ENCODE data around the gene PET100. TPM values are rescaled to one million over a fixed set of nuclear protein-coding genes. Genes with fewer than 3 reads are reported as not detected.

The PET100 gene
- total RNA-seq, 2 donors from 2014 or later: 149 to 182 TPM

DNA sequence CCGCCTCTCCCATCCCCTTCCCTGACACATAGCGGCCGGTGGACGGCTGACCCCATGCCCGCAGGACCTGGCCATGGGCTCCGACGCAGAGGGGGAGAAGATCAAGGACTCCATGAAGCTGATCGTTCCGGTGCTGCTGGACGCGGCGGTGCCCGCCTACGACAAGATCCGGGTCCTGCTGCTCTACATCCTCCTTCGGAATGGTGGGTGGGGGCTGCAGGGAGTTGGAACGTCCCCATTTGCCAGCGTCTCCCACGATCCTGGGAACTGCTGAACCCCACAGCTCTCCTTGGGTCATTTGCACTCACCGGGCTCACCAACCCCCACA lies 14.9 kb downstream of the PET100 start:
- H3K9me3 Mint-ChIP-seq: peaks cover 2% of the 10 kb centered on the region
- H3K9ac ChIP-seq (ENCODE audit: extremely low read depth, low read length, poor library complexity, severe bottlenecking): no peak overlapping the region
- H3K4me3 Mint-ChIP-seq: no peak overlapping the region
- H3K4me1 ChIP-seq (ENCODE audit: control insufficient read depth, insufficient read depth, low read length): no peaks in the 10 kb centered on the region
- peaks cover 40% of the 10 kb centered on the region for H3K36me3 Mint-ChIP-seq (ENCODE audit: low read depth)
- H3K9me3 ChIP-seq (ENCODE audit: control insufficient read depth, low read length): no peaks in the 10 kb centered on the region
- peaks cover under 1% of the 10 kb centered on the region for H3K27me3 Mint-ChIP-seq (ENCODE audit: insufficient read depth)
- no peaks in the 10 kb centered on the region for H3K27me3 ChIP-seq (ENCODE audit: control insufficient read depth, insufficient read depth, low read length, poor library complexity, severe bottlenecking)
- no peak overlapping the region for H3K4me3 ChIP-seq (ENCODE audit: low read length)
- no peak for DNase-seq
- TF ChIP-seq, protein P1, sequence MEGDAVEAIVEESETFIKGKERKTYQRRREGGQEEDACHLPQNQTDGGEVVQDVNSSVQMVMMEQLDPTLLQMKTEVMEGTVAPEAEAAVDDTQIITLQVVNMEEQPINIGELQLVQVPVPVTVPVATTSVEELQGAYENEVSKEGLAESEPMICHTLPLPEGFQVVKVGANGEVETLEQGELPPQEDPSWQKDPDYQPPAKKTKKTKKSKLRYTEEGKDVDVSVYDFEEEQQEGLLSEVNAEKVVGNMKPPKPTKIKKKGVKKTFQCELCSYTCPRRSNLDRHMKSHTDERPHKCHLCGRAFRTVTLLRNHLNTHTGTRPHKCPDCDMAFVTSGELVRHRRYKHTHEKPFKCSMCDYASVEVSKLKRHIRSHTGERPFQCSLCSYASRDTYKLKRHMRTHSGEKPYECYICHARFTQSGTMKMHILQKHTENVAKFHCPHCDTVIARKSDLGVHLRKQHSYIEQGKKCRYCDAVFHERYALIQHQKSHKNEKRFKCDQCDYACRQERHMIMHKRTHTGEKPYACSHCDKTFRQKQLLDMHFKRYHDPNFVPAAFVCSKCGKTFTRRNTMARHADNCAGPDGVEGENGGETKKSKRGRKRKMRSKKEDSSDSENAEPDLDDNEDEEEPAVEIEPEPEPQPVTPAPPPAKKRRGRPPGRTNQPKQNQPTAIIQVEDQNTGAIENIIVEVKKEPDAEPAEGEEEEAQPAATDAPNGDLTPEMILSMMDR (conservative IDR thresholded peaks at IDR 0.05): no peak
- H3K27ac ChIP-seq (ENCODE audit: low read depth, low read length): no peak overlapping the region
- WGBS, 2 experiments (ENCODE audit: insufficient coverage in 1 of 2, insufficient read length in 1 of 2): 96 to 99% methylated on average over 10 to 20 of the region's 20 CpGs
- peaks cover 15% of the 10 kb centered on the region for H3K36me3 ChIP-seq (ENCODE audit: control insufficient read depth, insufficient read depth, low read length)
- H3K4me1 Mint-ChIP-seq: peaks cover 8% of the 10 kb centered on the region
- H3K27ac Mint-ChIP-seq: no peak overlapping the region

DNA sequence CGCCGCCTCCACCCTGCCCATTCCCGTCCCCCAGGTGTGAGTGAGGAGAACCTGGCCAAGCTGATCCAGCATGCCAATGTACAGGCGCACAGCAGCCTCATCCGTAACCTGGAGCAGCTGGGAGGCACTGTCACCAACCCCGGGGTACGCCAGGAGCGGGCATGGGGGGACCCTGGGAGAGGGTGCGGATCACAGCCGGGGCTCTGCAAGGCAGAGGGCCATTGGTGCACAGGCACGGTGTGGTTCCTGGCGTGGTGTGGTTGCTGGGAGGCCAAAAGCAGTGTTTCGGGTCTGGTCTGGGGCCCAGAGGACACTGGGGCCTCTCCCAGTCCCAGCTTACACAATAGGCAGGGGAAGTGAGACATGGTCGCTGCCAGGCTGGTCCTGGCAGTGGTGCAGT lies 15.6 kb downstream of the PET100 start:
- no peak overlapping the region for H3K4me3 ChIP-seq (ENCODE audit: low read length)
- Mint-ChIP-seq H3K36me3 (ENCODE audit: low read depth) (peaks cover 34% of the 10 kb centered on the region), H3K9me3 (peaks cover 2% of the 10 kb centered on the region), H3K4me1 (peaks cover 8% of the 10 kb centered on the region), H3K4me3 (no peak overlapping the region), H3K27ac (no peak overlapping the region), H3K27me3 (ENCODE audit: insufficient read depth) (peaks cover 5% of the 10 kb centered on the region)
- TF ChIP-seq, protein P1 (conservative IDR thresholded peaks at IDR 0.05): no peak
- no peak overlapping the region for H3K27ac ChIP-seq (ENCODE audit: low read depth, low read length)
- no peak for DNase-seq
- H3K9ac ChIP-seq (ENCODE audit: extremely low read depth, low read length, poor library complexity, severe bottlenecking): no peak overlapping the region
- no peaks in the 10 kb centered on the region for H3K27me3 ChIP-seq (ENCODE audit: control insufficient read depth, insufficient read depth, low read length, poor library complexity, severe bottlenecking)
- H3K4me1 ChIP-seq (ENCODE audit: control insufficient read depth, insufficient read depth, low read length): no peaks in the 10 kb centered on the region
- WGBS, 2 experiments (ENCODE audit: insufficient coverage in 1 of 2, insufficient read length in 1 of 2): 90 to 96% methylated on average over 10 to 14 of the region's 14 CpGs
- H3K9me3 ChIP-seq (ENCODE audit: control insufficient read depth, low read length): no peaks in the 10 kb centered on the region
- H3K36me3 ChIP-seq (ENCODE audit: control insufficient read depth, insufficient read depth, low read length): peaks cover 9% of the 10 kb centered on the region

DNA sequence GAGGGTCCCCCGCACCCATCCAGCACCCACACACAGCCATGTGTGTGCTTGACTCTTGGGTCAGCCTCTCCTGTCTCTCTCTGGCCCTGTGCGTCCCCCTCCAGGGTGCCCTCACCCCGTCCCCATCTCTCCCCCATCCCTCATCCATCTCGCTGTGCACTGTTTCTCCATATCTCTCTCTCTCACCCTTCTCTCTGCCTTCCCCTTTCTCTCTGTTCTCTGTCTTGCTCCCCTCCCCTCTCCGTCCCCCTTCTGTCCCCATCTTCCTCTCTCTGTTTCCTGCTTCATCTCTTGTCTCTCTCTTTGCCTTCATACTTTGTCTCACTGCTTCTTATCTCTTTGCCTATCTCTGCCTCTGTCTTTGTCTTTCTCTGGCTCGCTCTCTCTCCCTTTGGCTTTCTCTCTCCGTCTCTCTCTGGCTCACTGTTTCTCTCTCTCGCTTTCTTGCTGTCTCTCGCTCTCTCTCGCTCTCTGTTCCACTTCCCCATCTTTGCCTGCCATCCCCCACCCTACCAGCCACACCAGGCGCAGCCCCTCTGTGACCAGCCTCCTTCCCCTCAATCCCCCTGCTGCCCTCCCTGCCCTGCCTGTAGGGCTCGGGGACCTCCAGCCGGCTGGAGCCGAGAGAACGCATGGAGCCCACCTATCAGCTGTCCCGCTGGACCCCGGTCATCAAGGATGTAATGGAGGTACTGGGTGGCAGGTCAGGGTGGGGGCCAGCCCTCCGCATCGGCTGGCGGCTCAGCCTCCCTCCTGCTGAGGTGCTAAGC lies 16.2 kb downstream of the PET100 start:
- peaks cover 2% of the 10 kb centered on the region for H3K9me3 Mint-ChIP-seq
- H3K4me1 ChIP-seq (ENCODE audit: control insufficient read depth, insufficient read depth, low read length): no peaks in the 10 kb centered on the region
- H3K27ac Mint-ChIP-seq: peak overlapping the region; percentile 62

More for the DNA sequence above, 16.2 kb downstream of the PET100 start:
- Histone ChIP-seq H3K27ac (ENCODE audit: low read depth, low read length) (no peak overlapping the region), H3K27me3 (ENCODE audit: control insufficient read depth, insufficient read depth, low read length, poor library complexity, severe bottlenecking) (peaks cover 3% of the 10 kb centered on the region), H3K36me3 (ENCODE audit: control insufficient read depth, insufficient read depth, low read length) (peaks cover 7% of the 10 kb centered on the region), H3K9ac (ENCODE audit: extremely low read depth, low read length, poor library complexity, severe bottlenecking) (no peak overlapping the region), H3K4me3 (ENCODE audit: low read length) (no peak overlapping the region), H3K9me3 (ENCODE audit: control insufficient read depth, low read length) (no peaks in the 10 kb centered on the region)
- Mint-ChIP-seq H3K4me3 (no peak overlapping the region), H3K4me1 (peaks cover 8% of the 10 kb centered on the region), H3K36me3 (ENCODE audit: low read depth) (peaks cover 30% of the 10 kb centered on the region), H3K27me3 (ENCODE audit: insufficient read depth) (peaks cover 8% of the 10 kb centered on the region)
- TF ChIP-seq, protein P1 (conservative IDR thresholded peaks at IDR 0.05): no peak
- WGBS, 2 experiments (ENCODE audit: insufficient coverage in 1 of 2, insufficient read length in 1 of 2): 81 to 83% methylated on average over 11 to 20 of the region's 20 CpGs
- DNase-seq: peak; percentile 64

All from endodermal cell (in vitro differentiated cells).